Large intestine (tissue), 3 donors: Measurements from ENCODE around the gene GHRH. TPM values are rescaled to one million over a fixed set of nuclear protein-coding genes. Genes with fewer than 3 reads are reported as not detected.

Source experiments
- DNase-seq, 2 donors: peaks; one replicate each; pipeline versions ENCODE4 v3.0.0 to v3.0.0-alpha.2; 2013
- H3K27ac ChIP-seq: one replicate; pipeline ENCODE4 v1.5.1; 2013; ENCODE audit warnings: low read length
- H3K27me3 ChIP-seq: 2 replicates; pipeline ENCODE4 v1.6.1; 2013; ENCODE audit warnings: low read length; ENCODE audit not compliant: control insufficient read depth, insufficient read depth
- H3K36me3 ChIP-seq: 2 replicates; pipeline ENCODE4 v1.6.1; 2013; ENCODE audit warnings: low read length; ENCODE audit not compliant: control insufficient read depth, insufficient read depth
- H3K4me1 ChIP-seq: one replicate; pipeline ENCODE4 v1.6.1; 2013; ENCODE audit warnings: low read length; ENCODE audit not compliant: control insufficient read depth, insufficient read depth
- H3K4me3 ChIP-seq: one replicate; pipeline ENCODE4 v1.5.1; 2013; ENCODE audit warnings: low read length
- H3K9me3 ChIP-seq: one replicate; pipeline ENCODE4 v1.6.1; 2013; ENCODE audit warnings: mild to moderate bottlenecking, low read depth, low read length, moderate library complexity; ENCODE audit not compliant: control insufficient read depth
- WGBS: methylation state at CpG from one replicate; pipeline ENCODE4 v1.1.5; 2013; ENCODE audit warnings: low lambda C conversion rate; ENCODE audit not compliant: insufficient coverage; 5-methylcytosine and 5-hydroxymethylcytosine counted together
- polyA plus RNA-seq: library from polyadenylated mRNA; unstranded; fragments of 120-200 nt; gene quantifications from one replicate; pipeline ENCODE4 v1.2.1, GENCODE V29; 2013

Gene GHRH
- polyA plus RNA-seq, 1 donor = 0.79 TPM

GRCh38 chr20:37207171-37207570, 54.4 kb downstream of the GHRH start:
- Histone ChIP-seq H3K27ac (no peak overlapping the region), H3K36me3 (peaks cover 76% of the 10 kb centered on the region), H3K4me3 (no peak overlapping the region), H3K4me1 (no peaks in the 10 kb centered on the region), H3K27me3 (no peaks in the 10 kb centered on the region), H3K9me3 (no peaks in the 10 kb centered on the region)
- no peak for DNase-seq
- 100% methylated on average over 1 of the region's 11 CpGs for WGBS

- H3K27ac ChIP-seq = no peak overlapping the region
Measured at GRCh38 chr20:37205794-37206193, 55.8 kb downstream of the GHRH start.

GRCh38 chr20:37205130-37205529, 56.5 kb downstream of the GHRH start:
- DNase-seq = no peak
- no peak overlapping the region for H3K27ac ChIP-seq
- no peaks in the 10 kb centered on the region for H3K9me3 ChIP-seq
- no peaks in the 10 kb centered on the region for H3K4me1 ChIP-seq
- no peaks in the 10 kb centered on the region for H3K27me3 ChIP-seq
- H3K4me3 ChIP-seq = no peak overlapping the region
- peaks cover 77% of the 10 kb centered on the region for H3K36me3 ChIP-seq
- no CpG with 5 or more reads among the region's 6 CpGs for WGBS

More at GRCh38 chr20:37205794-37206193, 55.8 kb downstream of the GHRH start:
- H3K4me1 ChIP-seq = no peaks in the 10 kb centered on the region
- WGBS = 92% methylated on average over 2 of the region's 2 CpGs
- no peak overlapping the region for H3K4me3 ChIP-seq
- DNase-seq = no peak
- H3K9me3 ChIP-seq = no peaks in the 10 kb centered on the region
- peaks cover 76% of the 10 kb centered on the region for H3K36me3 ChIP-seq
- no peaks in the 10 kb centered on the region for H3K27me3 ChIP-seq

- WGBS = no CpG with 5 or more reads among the region's 3 CpGs
- no peak for DNase-seq
- Histone ChIP-seq H3K27me3 (no peaks in the 10 kb centered on the region), H3K9me3 (no peaks in the 10 kb centered on the region), H3K36me3 (peaks cover 77% of the 10 kb centered on the region), H3K27ac (no peak overlapping the region), H3K4me3 (no peak overlapping the region), H3K4me1 (no peaks in the 10 kb centered on the region)
Measured at GRCh38 chr20:37204056-37204455, 57.6 kb downstream of the GHRH start.

- Histone ChIP-seq H3K9me3 (no peaks in the 10 kb centered on the region), H3K27ac (peak overlapping the region; percentile 43), H3K36me3 (peaks cover 67% of the 10 kb centered on the region), H3K4me1 (no peaks in the 10 kb centered on the region), H3K27me3 (no peaks in the 10 kb centered on the region), H3K4me3 (no peak overlapping the region)
- DNase-seq = peak; percentile 33 to 54
- WGBS = 86% methylated on average over 1 of the region's 6 CpGs
Measured at GRCh38 chr20:37202267-37202943, 59.2 kb downstream of the GHRH start.

GRCh38 chr20:37201827-37202162, 59.8 kb downstream of the GHRH start:
- no peaks in the 10 kb centered on the region for H3K9me3 ChIP-seq
- peaks cover 62% of the 10 kb centered on the region for H3K36me3 ChIP-seq
- no peak for DNase-seq
- peak overlapping the region; percentile 43 for H3K27ac ChIP-seq
- WGBS = 86% methylated on average over 1 of the region's 2 CpGs
- H3K27me3 ChIP-seq = no peaks in the 10 kb centered on the region
- H3K4me1 ChIP-seq = no peaks in the 10 kb centered on the region
- no peak overlapping the region for H3K4me3 ChIP-seq

Other genes starting within 250 kb of the GHRH start
- gene RBL1, start 165.8 kb downstream of the GHRH start, polyA plus RNA-seq = 6.0 TPM
- 177 TPM for gene RPN2, start 82.5 kb downstream of the GHRH start, polyA plus RNA-seq
- 3.6 TPM for gene MROH8, start 82.3 kb downstream of the GHRH start, polyA plus RNA-seq
- gene MANBAL, start 27.8 kb upstream of the GHRH start, polyA plus RNA-seq = 58.4 TPM
- 165 TPM for gene SRC, start 84.3 kb upstream of the GHRH start, polyA plus RNA-seq